Thymus (tissue), 11 donors: ENCODE data around the gene TMEM272. TPM values are rescaled to one million over a fixed set of nuclear protein-coding genes. Genes with fewer than 3 reads are reported as not detected.
"Not testable (repeated sequence)": the region's sequence is repeated elsewhere in the genome, so short reads cannot be mapped to it uniquely, and the experiment has no call there.

Experiments
- DNase-seq, 9 donors: peaks; one replicate each; pipeline ENCODE4 v3.0.0-alpha.2; 2013; ENCODE audit warnings: low spot score in 9 of 9, low read depth in 6 of 9, missing footprints in 1 of 9
- H3K27ac ChIP-seq, 2 donors: one replicate each; pipeline ENCODE4 v1.5.1; 2013; ENCODE audit warnings: control low read depth in 1 of 2, low read depth in 1 of 2, low read length in 1 of 2, mild to moderate bottlenecking in 1 of 2, moderate library complexity in 1 of 2
- H3K27me3 ChIP-seq, 2 donors: one replicate each; pipeline ENCODE4 v1.5.1; 2013; ENCODE audit warnings: low read length in 1 of 2; ENCODE audit not compliant: control insufficient read depth in 2 of 2, insufficient read depth in 1 of 2
- H3K36me3 ChIP-seq, 2 donors: one replicate each; pipeline ENCODE4 v1.5.1; 2013; ENCODE audit warnings: low read length in 1 of 2, mild to moderate bottlenecking in 1 of 2, moderate library complexity in 1 of 2; ENCODE audit not compliant: control insufficient read depth in 2 of 2, insufficient read depth in 2 of 2
- H3K4me1 ChIP-seq, 2 donors: one replicate each; pipeline ENCODE4 v1.5.1; 2013; ENCODE audit warnings: low read length in 2 of 2; ENCODE audit not compliant: control insufficient read depth in 2 of 2, insufficient read depth in 2 of 2
- H3K4me3 ChIP-seq, 2 donors: one replicate each; pipeline ENCODE4 v1.5.1; 2013; ENCODE audit warnings: low read length in 2 of 2, control low read depth in 1 of 2, mild to moderate bottlenecking in 1 of 2
- H3K9me3 ChIP-seq, 2 donors: one replicate each; pipeline ENCODE4 v1.5.1; 2013; ENCODE audit warnings: low read length in 1 of 2, mild to moderate bottlenecking in 1 of 2; ENCODE audit not compliant: control insufficient read depth in 2 of 2, insufficient read depth in 1 of 2
- WGBS: extraction: QIAGEN DNeasy Blood & Tissue Kit; methylation state at CpG from one replicate; pipeline ENCODE4 v1.1.7; 2013; 5-methylcytosine and 5-hydroxymethylcytosine counted together
- polyA plus RNA-seq: library from polyadenylated mRNA; stranded (reverse); fragments of 200-250 nt; gene quantifications from one replicate; pipeline ENCODE4 v1.2.3, GENCODE V29; 2013
- total RNA-seq: library from RNA; stranded (reverse); fragments of 120-200 nt; gene quantifications from one replicate; pipeline ENCODE4 v1.2.4, GENCODE V29; 2013
- donor health status: healthy.

TMEM272 gene
- total and polyA plus RNA-seq, 2 donors = 0.38 to 0.68 TPM

- DNase-seq = no peak
- no peak overlapping the region for H3K4me3 ChIP-seq
- H3K4me1 ChIP-seq = peaks cover 30 to 59% of the 10 kb centered on the region in 2 donors
- H3K27me3 ChIP-seq = no peaks in the 10 kb centered on the region
- H3K9me3 ChIP-seq = no peaks in the 10 kb centered on the region
- H3K36me3 ChIP-seq = no peaks in the 10 kb centered on the region
- H3K27ac ChIP-seq = peak overlapping the region in 1 of 2 donors; percentile 33
- WGBS = 87% methylated on average over 2 of the region's 2 CpGs
These were observed 15.4 kb downstream of the TMEM272 start for GRCh38 chr13:51829568-51829899.

DNA sequence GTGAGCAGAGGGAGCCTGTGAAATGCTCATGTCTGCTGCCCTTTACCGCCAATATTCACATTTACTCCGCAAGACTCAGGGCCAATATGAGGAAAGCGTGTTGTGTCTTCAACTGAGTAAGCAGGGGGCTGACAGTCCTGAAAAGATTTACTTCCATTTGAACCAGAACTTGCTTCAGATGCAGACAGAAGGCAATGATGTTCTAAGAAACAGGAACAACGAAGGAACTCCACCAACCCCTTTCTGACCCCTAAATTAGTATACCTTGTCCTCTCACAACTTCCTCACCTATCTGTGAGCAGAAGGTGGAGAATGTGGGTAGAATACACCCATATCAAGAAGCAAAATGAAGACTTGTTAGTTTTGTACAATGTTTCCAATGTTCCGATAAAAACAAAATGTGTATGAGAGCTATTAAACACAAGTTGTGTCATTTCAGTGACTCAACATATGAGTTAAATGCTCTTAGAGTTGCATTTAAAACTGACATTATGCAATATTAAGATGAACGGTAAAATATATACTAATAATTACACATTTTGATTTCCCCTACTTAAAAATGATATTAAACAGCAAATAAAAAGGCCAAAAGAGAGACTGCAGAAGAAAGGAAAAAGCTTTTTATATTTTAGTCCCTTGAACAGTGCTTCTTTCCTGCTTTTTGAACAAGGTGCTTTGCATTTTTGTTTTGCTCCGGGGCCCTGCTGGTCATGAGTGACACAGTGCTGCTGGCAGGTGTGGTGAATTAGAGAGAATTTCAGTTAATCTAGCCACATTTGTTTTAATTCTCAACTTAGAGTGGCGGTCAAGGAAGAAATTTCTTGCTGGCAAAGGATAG, 16.0 kb downstream of the TMEM272 start:
- Histone ChIP-seq H3K4me3 (no peak overlapping the region), H3K9me3 (no peaks in the 10 kb centered on the region), H3K27ac (no peak overlapping the region), H3K27me3 (no peaks in the 10 kb centered on the region), H3K36me3 (no peaks in the 10 kb centered on the region), H3K4me1 (peaks cover 30 to 60% of the 10 kb centered on the region in 2 donors)
- 82% methylated on average over 8 of the region's 8 CpGs for WGBS
- no peak for DNase-seq

DNA sequence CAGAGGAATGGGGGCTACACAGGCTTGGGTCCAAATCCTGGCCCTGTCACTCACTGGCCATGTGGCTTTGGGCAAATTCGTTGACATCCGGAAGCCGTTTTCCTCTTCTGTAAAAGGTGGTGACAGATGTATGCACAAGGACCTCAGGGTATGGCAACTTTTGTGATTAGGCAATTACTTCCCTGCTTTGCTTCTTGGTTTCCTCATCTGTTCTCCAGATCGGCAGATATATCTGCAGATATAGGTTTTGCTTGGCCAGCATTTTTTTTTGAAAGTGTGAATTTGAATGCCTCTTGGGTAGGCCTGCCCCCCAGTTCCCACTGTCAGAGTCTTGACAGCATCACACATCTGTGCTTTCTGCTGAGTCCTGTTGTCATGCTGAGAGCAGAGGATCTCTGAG, 17.7 kb downstream of the TMEM272 start:
- Histone ChIP-seq H3K4me1 (peaks cover 33 to 68% of the 10 kb centered on the region in 2 donors), H3K9me3 (no peaks in the 10 kb centered on the region), H3K36me3 (no peaks in the 10 kb centered on the region), H3K4me3 (no peak overlapping the region), H3K27me3 (no peaks in the 10 kb centered on the region), H3K27ac (peak overlapping the region; percentile 3 to 50)
- WGBS = 35% methylated on average over 4 of the region's 4 CpGs
- no peak for DNase-seq

- no peak overlapping the region for H3K4me3 ChIP-seq
- peaks cover 39 to 71% of the 10 kb centered on the region in 2 donors for H3K4me1 ChIP-seq
- no peaks in the 10 kb centered on the region for H3K27me3 ChIP-seq
- WGBS = 45% methylated on average over 7 of the region's 7 CpGs
- peak overlapping the region; percentile 51 to 92 for H3K27ac ChIP-seq
- H3K36me3 ChIP-seq = no peaks in the 10 kb centered on the region
- DNase-seq = peak in 1 of 9 donors; percentile 70
- no peaks in the 10 kb centered on the region for H3K9me3 ChIP-seq
These were observed 18.4 kb downstream of the TMEM272 start for GRCh38 chr13:51826606-51827005.

- H3K4me1 ChIP-seq = peaks cover 44 to 79% of the 10 kb centered on the region in 2 donors
- 83% methylated on average over 10 of the region's 10 CpGs for WGBS
- H3K27me3 ChIP-seq = no peaks in the 10 kb centered on the region
- H3K4me3 ChIP-seq = no peak overlapping the region
- no peak for DNase-seq
- no peaks in the 10 kb centered on the region for H3K36me3 ChIP-seq
- H3K9me3 ChIP-seq = no peaks in the 10 kb centered on the region
- peak overlapping the region; percentile 83 to 92 for H3K27ac ChIP-seq
These were observed 19.2 kb downstream of the TMEM272 start for GRCh38 chr13:51825681-51826254.

DNA sequence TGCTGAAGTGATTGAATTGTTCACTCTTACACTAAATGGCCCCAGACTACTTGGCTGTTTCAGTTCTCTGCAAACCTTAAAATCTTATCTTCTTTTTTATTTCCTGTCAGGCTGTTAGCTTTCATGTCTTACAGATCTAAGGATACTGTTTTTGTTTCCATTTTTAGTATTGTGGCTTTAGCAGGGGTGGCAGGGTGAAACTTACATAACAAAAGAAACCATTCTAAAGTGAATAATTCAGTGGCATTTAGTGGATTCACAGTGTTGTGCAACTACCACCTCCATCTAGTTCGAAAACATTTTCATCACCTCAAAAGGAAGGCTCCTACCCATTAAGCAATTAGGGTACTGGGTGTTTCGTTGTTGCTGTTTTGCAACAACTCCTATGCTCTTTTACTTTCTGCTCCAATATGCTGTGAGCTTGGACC, 19.8 kb downstream of the TMEM272 start:
- Histone ChIP-seq H3K9me3 (no peaks in the 10 kb centered on the region), H3K27ac (peak overlapping the region; percentile 83 to 92), H3K36me3 (no peaks in the 10 kb centered on the region), H3K4me1 (peaks cover 44 to 82% of the 10 kb centered on the region in 2 donors), H3K4me3 (peak overlapping the region; percentile 27 to 40), H3K27me3 (no peaks in the 10 kb centered on the region)
- DNase-seq = peak in 7 of 9 donors; percentile 30 to 88 (median 62)
- WGBS = 2% methylated on average over 2 of the region's 2 CpGs

DNA sequence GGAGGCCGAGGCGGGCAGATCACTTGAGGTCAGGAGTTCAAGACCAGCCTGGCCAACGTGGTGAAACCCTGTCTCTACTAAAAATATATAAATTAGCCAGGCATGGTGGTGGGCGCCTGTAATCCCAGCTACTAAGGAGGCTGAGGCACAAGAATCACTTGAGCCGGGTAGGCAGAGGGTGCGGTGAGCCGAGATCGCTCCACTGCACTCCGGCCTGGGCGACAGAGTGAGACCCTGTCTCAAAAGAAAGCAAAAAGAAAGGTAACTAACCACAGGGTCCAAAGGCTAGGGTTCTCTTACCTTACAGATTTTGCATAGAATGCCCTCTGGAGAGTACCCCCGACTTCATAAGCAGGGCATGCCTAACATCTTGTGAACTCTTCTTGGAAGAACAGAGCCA, 20.3 kb downstream of the TMEM272 start:
- not testable (repeated sequence) for DNase-seq, H3K36me3 ChIP-seq, H3K9me3 ChIP-seq, H3K27me3 ChIP-seq
- H3K4me3 ChIP-seq = peak overlapping the region; percentile 27 to 40
- peaks cover 44 to 81% of the 10 kb centered on the region in 2 donors for H3K4me1 ChIP-seq
- 76% methylated on average over 11 of the region's 11 CpGs for WGBS
- H3K27ac ChIP-seq = peak overlapping the region; percentile 83 to 92

GRCh38 chr13:51823863-51824262, 21.1 kb downstream of the TMEM272 start:
- no peaks in the 10 kb centered on the region for H3K36me3 ChIP-seq
- WGBS = 91% methylated on average over 2 of the region's 2 CpGs
- no peaks in the 10 kb centered on the region for H3K27me3 ChIP-seq
- DNase-seq = no peak
- H3K27ac ChIP-seq = peak overlapping the region in 1 of 2 donors; percentile 66
- no peaks in the 10 kb centered on the region for H3K9me3 ChIP-seq
- peak overlapping the region; percentile 27 to 40 for H3K4me3 ChIP-seq
- peaks cover 44 to 82% of the 10 kb centered on the region in 2 donors for H3K4me1 ChIP-seq

GRCh38 chr13:51823359-51823758, 21.6 kb downstream of the TMEM272 start:
- Histone ChIP-seq H3K4me3 (peak overlapping the region; percentile 27 to 40), H3K4me1 (peaks cover 44 to 84% of the 10 kb centered on the region in 2 donors), H3K27ac (peak overlapping the region; percentile 49 to 67), H3K36me3 (no peaks in the 10 kb centered on the region), H3K27me3 (no peaks in the 10 kb centered on the region), H3K9me3 (no peaks in the 10 kb centered on the region)
- DNase-seq = no peak
- WGBS = 91% methylated on average over 2 of the region's 2 CpGs
